ENCODE results near the gene EMP1. TPM values are rescaled to one million over a fixed set of nuclear protein-coding genes. Genes with fewer than 3 reads are reported as not detected.

Gene EMP1
- total and polyA plus RNA-seq, 10 donors: 4.9 to 170 (median 65.6) TPM

GRCh38 chr12:13209436-13210235, 13.1 kb downstream of the EMP1 start:
- DNase-seq: no peak
- intact Hi-C loops (cut with DNase I; ENCODE audit: low total_unique reads): loop anchor here (5.0 kb wide), 1 partner anchor 107 kb away; the partner anchor contains the start of gene GSG1
- Histone ChIP-seq H3K36me3 (peaks cover 0 to 25% (median 0%) of the 10 kb centered on the region in 6 donors), H3K27me3 (replicated peaks in 1 of 7) (no peaks in the 10 kb centered on the region), H3K4me3 (no peak overlapping the region), H3K9me3 (no peaks in the 10 kb centered on the region), H3K27ac (no peak overlapping the region), H3K4me1 (peaks cover 0 to 60% (median 16%) of the 10 kb centered on the region in 6 donors)
- TF ChIP-seq POLR2AphosphoS5 (IDR thresholded peaks at IDR 0.05) (no peak), CTCF (IDR thresholded peaks at IDR 0.05 in 8 of 11, conservative IDR thresholded peaks at IDR 0.05 in 3 of 11) (no peak), POLR2A (IDR thresholded peaks at IDR 0.05) (no peak)
- 34 to 52% (median 44%) methylated on average over 7 of the region's 7 CpGs for WGBS, 5 donors

GRCh38 chr12:13210236-13211190, 14.0 kb downstream of the EMP1 start:
- Histone ChIP-seq H3K27ac (no peak overlapping the region), H3K9me3 (no peaks in the 10 kb centered on the region), H3K4me1 (peaks cover 0 to 52% (median 14%) of the 10 kb centered on the region in 6 donors), H3K4me3 (no peak overlapping the region), H3K27me3 (replicated peaks in 1 of 7) (no peaks in the 10 kb centered on the region), H3K36me3 (peaks cover 0 to 34% (median 0%) of the 10 kb centered on the region in 6 donors)
- WGBS, 5 donors: 77 to 86% (median 82%) methylated on average over 4 of the region's 4 CpGs
- intact Hi-C loops (cut with DNase I; ENCODE audit: low total_unique reads): no loop called here
- no peak for DNase-seq
- TF ChIP-seq POLR2AphosphoS5 (IDR thresholded peaks at IDR 0.05) (no peak), POLR2A (IDR thresholded peaks at IDR 0.05) (no peak), CTCF (IDR thresholded peaks at IDR 0.05 in 8 of 11, conservative IDR thresholded peaks at IDR 0.05 in 3 of 11) (no peak)

GRCh38 chr12:13211191-13211858, 14.8 kb downstream of the EMP1 start:
- peaks cover 0 to 49% (median 14%) of the 10 kb centered on the region in 6 donors for H3K4me1 ChIP-seq
- no peaks in the 10 kb centered on the region for H3K27me3 ChIP-seq (replicated peaks in 1 of 7)
- no peak overlapping the region for H3K27ac ChIP-seq
- TF ChIP-seq POLR2A (IDR thresholded peaks at IDR 0.05) (no peak), CTCF (IDR thresholded peaks at IDR 0.05 in 8 of 11, conservative IDR thresholded peaks at IDR 0.05 in 3 of 11) (no peak), POLR2AphosphoS5 (IDR thresholded peaks at IDR 0.05) (no peak)
- no peaks in the 10 kb centered on the region for H3K9me3 ChIP-seq
- H3K36me3 ChIP-seq: peaks cover 0 to 42% (median 0%) of the 10 kb centered on the region in 6 donors
- 68 to 77% (median 71%) methylated on average over 7 of the region's 7 CpGs for WGBS, 5 donors
- intact Hi-C loops (cut with DNase I; ENCODE audit: low total_unique reads): no loop called here
- DNase-seq: no peak
- H3K4me3 ChIP-seq: no peak overlapping the region
